Gastrocnemius medialis (tissue), 4 donors: Measurements from ENCODE around the gene SLC25A21.

Experiments used
- POLR2A ChIP-seq, 2 donors: fragments of 450-650 bp; IDR thresholded peaks; one replicate each; pipeline ENCODE4 v1.6.1; 2017; ENCODE audit warnings: antibody characterized with exemption in 2 of 2, mild to moderate bottlenecking in 2 of 2, moderate library complexity in 2 of 2
- TF ChIP-seq, protein P1 (sequence below), 5 experiments: fragments of 450-650 bp in 3 of 5; fragments of 200-600 bp in 2 of 5; sonication (generic) in 2 of 5; IDR thresholded peaks in 4 of 5; conservative IDR thresholded peaks in 1 of 5; 1 replicate in 4 of 5; 2 replicates in 1 of 5; pipeline ENCODE4 v1.5.1; 2016 to 2019; ENCODE audit warnings: antibody characterized with exemption in 5 of 5, mild to moderate bottlenecking in 3 of 5, moderate library complexity in 3 of 5

DNA sequence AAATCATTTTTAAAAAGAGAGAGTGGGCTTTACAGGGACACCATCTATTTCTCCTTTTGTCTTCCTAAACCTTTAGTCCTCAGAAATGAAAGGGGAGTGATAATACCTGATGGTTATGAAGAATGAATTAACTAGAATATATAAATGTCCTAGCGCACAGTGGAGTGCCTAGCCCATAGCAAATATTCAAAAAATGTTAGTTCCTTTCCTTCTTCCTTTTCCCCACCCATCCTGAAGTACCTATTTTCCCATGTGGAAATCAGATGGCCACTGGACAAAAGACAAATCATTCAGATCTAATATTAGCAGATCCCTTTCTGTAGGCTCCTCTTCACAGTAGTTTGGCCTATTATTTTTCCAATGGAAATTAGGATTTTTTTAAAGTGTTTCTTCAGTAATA lies 90.0 kb downstream of the SLC25A21 start:
- no peak for TF ChIP-seq POLR2A (IDR thresholded peaks at IDR 0.05)
- TF ChIP-seq, protein P1, sequence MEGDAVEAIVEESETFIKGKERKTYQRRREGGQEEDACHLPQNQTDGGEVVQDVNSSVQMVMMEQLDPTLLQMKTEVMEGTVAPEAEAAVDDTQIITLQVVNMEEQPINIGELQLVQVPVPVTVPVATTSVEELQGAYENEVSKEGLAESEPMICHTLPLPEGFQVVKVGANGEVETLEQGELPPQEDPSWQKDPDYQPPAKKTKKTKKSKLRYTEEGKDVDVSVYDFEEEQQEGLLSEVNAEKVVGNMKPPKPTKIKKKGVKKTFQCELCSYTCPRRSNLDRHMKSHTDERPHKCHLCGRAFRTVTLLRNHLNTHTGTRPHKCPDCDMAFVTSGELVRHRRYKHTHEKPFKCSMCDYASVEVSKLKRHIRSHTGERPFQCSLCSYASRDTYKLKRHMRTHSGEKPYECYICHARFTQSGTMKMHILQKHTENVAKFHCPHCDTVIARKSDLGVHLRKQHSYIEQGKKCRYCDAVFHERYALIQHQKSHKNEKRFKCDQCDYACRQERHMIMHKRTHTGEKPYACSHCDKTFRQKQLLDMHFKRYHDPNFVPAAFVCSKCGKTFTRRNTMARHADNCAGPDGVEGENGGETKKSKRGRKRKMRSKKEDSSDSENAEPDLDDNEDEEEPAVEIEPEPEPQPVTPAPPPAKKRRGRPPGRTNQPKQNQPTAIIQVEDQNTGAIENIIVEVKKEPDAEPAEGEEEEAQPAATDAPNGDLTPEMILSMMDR (IDR thresholded peaks at IDR 0.05 in 4 of 5, conservative IDR thresholded peaks at IDR 0.05 in 1 of 5): no peak
